Liver (tissue), 9 donors: ENCODE results near the gene SPPL2C. TPM values are rescaled to one million over a fixed set of nuclear protein-coding genes. Genes with fewer than 3 reads are reported as not detected.

Source experiments
- DNase-seq: peaks from one replicate; pipeline ENCODE4 v3.0.0-alpha.2; 2017; ENCODE audit warnings: low spot score
- H3K27ac ChIP-seq, 2 donors: one replicate each; pipeline ENCODE4 v1.7.0; 2013; ENCODE audit warnings: inconsistent platforms in 2 of 2, low read length in 2 of 2, control low read depth in 1 of 2, low read depth in 1 of 2, mild to moderate bottlenecking in 1 of 2
- H3K27me3 ChIP-seq, 4 donors: one replicate each; pipeline versions ENCODE4 v1.6.1 to v1.7.0; 2013; ENCODE audit warnings: low read length in 3 of 4, inconsistent platforms in 1 of 4, mild to moderate bottlenecking in 1 of 4, moderate library complexity in 1 of 4; ENCODE audit not compliant: control insufficient read depth in 4 of 4, insufficient read depth in 4 of 4
- H3K36me3 ChIP-seq, 4 donors: one replicate each; pipeline versions ENCODE4 v1.6.1 to v1.7.0; 2013; ENCODE audit warnings: low read length in 3 of 4, mild to moderate bottlenecking in 3 of 4, low read depth in 1 of 4, moderate library complexity in 1 of 4; ENCODE audit not compliant: control insufficient read depth in 4 of 4, insufficient read depth in 3 of 4
- H3K4me1 ChIP-seq, 4 donors: one replicate each; pipeline versions ENCODE4 v1.6.1 to v1.7.0; 2013; ENCODE audit warnings: low read length in 3 of 4, mild to moderate bottlenecking in 3 of 4, moderate library complexity in 1 of 4; ENCODE audit not compliant: control insufficient read depth in 4 of 4, insufficient read depth in 4 of 4
- H3K4me3 ChIP-seq, 3 donors: one replicate each; pipeline versions ENCODE4 v1.6.1 to v1.7.0; 2013; ENCODE audit warnings: low read length in 3 of 3, control low read depth in 1 of 3, low read depth in 1 of 3, mild to moderate bottlenecking in 1 of 3
- H3K9ac ChIP-seq, 2 donors: one replicate each; pipeline ENCODE4 v1.7.0; 2013; ENCODE audit warnings: low read length in 2 of 2, mild to moderate bottlenecking in 2 of 2, moderate library complexity in 2 of 2, control low read depth in 1 of 2, low read depth in 1 of 2
- H3K9me3 ChIP-seq, 4 donors: one replicate each; pipeline versions ENCODE4 v1.6.1 to v1.7.0; 2013; ENCODE audit warnings: low read length in 3 of 4; ENCODE audit not compliant: control insufficient read depth in 4 of 4
- ATF3 ChIP-seq: IDR thresholded peaks from 2 replicates; pipeline ENCODE4 v1.6.1; 2016; ENCODE audit warnings: antibody characterized with exemption
- CTCF ChIP-seq: fragments of 150-350 bp; IDR thresholded peaks from 2 replicates; pipeline ENCODE4 v1.5.1; 2017; ENCODE audit warnings: improper control_type of control experiment, low read depth, low read length; ENCODE audit not compliant: missing input control
- EGR1 ChIP-seq, 2 donors: IDR thresholded peaks; 2 replicates each; pipeline ENCODE4 v1.6.1; 2016 to 2018; ENCODE audit warnings: antibody characterized with exemption in 2 of 2, low read depth in 2 of 2
- FOXA1 ChIP-seq: IDR thresholded peaks from 2 replicates; pipeline ENCODE4 v1.6.1; 2016; ENCODE audit warnings: antibody characterized with exemption
- FOXA2 ChIP-seq: IDR thresholded peaks from 2 replicates; pipeline ENCODE4 v1.6.1; 2016; ENCODE audit warnings: antibody characterized with exemption
- HNF4A ChIP-seq, 2 donors: conservative IDR thresholded peaks; 2 replicates each; pipeline ENCODE4 v1.6.1; 2016; ENCODE audit warnings: antibody characterized with exemption in 2 of 2, mild to moderate bottlenecking in 2 of 2
- HNF4G ChIP-seq: IDR thresholded peaks from 2 replicates; pipeline ENCODE4 v1.6.1; 2016; ENCODE audit warnings: antibody characterized with exemption
- JUND ChIP-seq, 2 donors: IDR thresholded peaks; 2 replicates each; pipeline ENCODE4 v1.6.1; 2016; ENCODE audit warnings: antibody characterized with exemption in 2 of 2
- MAX ChIP-seq: IDR thresholded peaks from 2 replicates; pipeline ENCODE4 v1.6.1; 2016; ENCODE audit warnings: antibody characterized with exemption
- NR2F2 ChIP-seq: IDR thresholded peaks from 2 replicates; pipeline ENCODE4 v1.6.1; 2016; ENCODE audit warnings: antibody characterized with exemption
- RAD21 ChIP-seq, 2 donors: IDR thresholded peaks; 2 replicates each; pipeline ENCODE4 v1.6.1; 2016; ENCODE audit warnings: antibody characterized with exemption in 2 of 2, mild to moderate bottlenecking in 2 of 2
- RXRA ChIP-seq, 2 donors: IDR thresholded peaks; 2 replicates each; pipeline ENCODE4 v1.6.1; 2017 to 2018; ENCODE audit warnings: antibody characterized with exemption in 2 of 2, mild to moderate bottlenecking in 1 of 2
- SP1 ChIP-seq: IDR thresholded peaks from 2 replicates; pipeline ENCODE4 v1.6.1; 2018; ENCODE audit warnings: antibody characterized with exemption, mild to moderate bottlenecking
- TAF1 ChIP-seq: conservative IDR thresholded peaks from 2 replicates; pipeline ENCODE4 v1.6.1; 2016; ENCODE audit warnings: antibody characterized with exemption, mild to moderate bottlenecking
- YY1 ChIP-seq: IDR thresholded peaks from 2 replicates; pipeline ENCODE4 v1.6.1; 2016; ENCODE audit warnings: antibody characterized with exemption, mild to moderate bottlenecking
- ZBTB33 ChIP-seq: IDR thresholded peaks from 2 replicates; pipeline ENCODE4 v1.6.1; 2016; ENCODE audit warnings: antibody characterized with exemption
- WGBS: extraction: QIAGEN DNeasy Blood & Tissue Kit; methylation state at CpG from one replicate; pipeline ENCODE4 v1.1.7; 2013; 5-methylcytosine and 5-hydroxymethylcytosine counted together
- polyA plus RNA-seq, 2 donors: library from polyadenylated mRNA; stranded (reverse) in 1 of 2; unstranded in 1 of 2; fragments of 200-250 nt in 1 of 2; fragments of >200 nt in 1 of 2; fragmentation: Nextera tagmentation in 1 of 2; extraction: Ambion mirVana in 1 of 2; gene quantifications; one replicate each; pipeline versions ENCODE4 v1.2.1 to v1.2.3, GENCODE V29; 2013 to 2015
- total RNA-seq, 2 donors: library from RNA; depleted of rRNA; stranded (reverse); fragments of >200 nt; gene quantifications; one replicate each; pipeline ENCODE4 v1.2.3, GENCODE V29; 2014
- TF ChIP-seq, protein P1 (sequence below): IDR thresholded peaks from 2 replicates; pipeline ENCODE4 v1.6.1; 2016; ENCODE audit warnings: antibody characterized with exemption, mild to moderate bottlenecking
- donor health status: healthy.
- donor health status: healthy.
- donor health status: healthy.
- donor health status: healthy.
- donor health status: healthy.

Gene SPPL2C
- total and polyA plus RNA-seq, 4 donors = not detected

GRCh38 chr17:45876539-45876938 is 31.9 kb downstream of the SPPL2C start:
- Histone ChIP-seq H3K36me3 (no peaks in the 10 kb centered on the region), H3K27ac (no peak overlapping the region), H3K4me1 (no peaks in the 10 kb centered on the region), H3K9ac (no peak overlapping the region), H3K27me3 (peaks cover 0 to 3% (median 0%) of the 10 kb centered on the region in 4 donors), H3K4me3 (no peak overlapping the region), H3K9me3 (no peaks in the 10 kb centered on the region)
- no peak for DNase-seq
- TF ChIP-seq SP1 (no peak), RXRA (IDR thresholded peaks at IDR 0.05) (no peak), MAX (no peak), HNF4A (conservative IDR thresholded peaks at IDR 0.05) (no peak), ATF3 (no peak), EGR1 (IDR thresholded peaks at IDR 0.05; ENCODE audit: low read depth in 2 of 2) (no peak), FOXA1 (no peak), ZBTB33 (no peak), RAD21 (IDR thresholded peaks at IDR 0.05) (no peak), TAF1 (no peak), JUND (IDR thresholded peaks at IDR 0.05) (no peak), NR2F2 (no peak), YY1 (no peak), HNF4G (no peak)
- TF ChIP-seq, protein P1, sequence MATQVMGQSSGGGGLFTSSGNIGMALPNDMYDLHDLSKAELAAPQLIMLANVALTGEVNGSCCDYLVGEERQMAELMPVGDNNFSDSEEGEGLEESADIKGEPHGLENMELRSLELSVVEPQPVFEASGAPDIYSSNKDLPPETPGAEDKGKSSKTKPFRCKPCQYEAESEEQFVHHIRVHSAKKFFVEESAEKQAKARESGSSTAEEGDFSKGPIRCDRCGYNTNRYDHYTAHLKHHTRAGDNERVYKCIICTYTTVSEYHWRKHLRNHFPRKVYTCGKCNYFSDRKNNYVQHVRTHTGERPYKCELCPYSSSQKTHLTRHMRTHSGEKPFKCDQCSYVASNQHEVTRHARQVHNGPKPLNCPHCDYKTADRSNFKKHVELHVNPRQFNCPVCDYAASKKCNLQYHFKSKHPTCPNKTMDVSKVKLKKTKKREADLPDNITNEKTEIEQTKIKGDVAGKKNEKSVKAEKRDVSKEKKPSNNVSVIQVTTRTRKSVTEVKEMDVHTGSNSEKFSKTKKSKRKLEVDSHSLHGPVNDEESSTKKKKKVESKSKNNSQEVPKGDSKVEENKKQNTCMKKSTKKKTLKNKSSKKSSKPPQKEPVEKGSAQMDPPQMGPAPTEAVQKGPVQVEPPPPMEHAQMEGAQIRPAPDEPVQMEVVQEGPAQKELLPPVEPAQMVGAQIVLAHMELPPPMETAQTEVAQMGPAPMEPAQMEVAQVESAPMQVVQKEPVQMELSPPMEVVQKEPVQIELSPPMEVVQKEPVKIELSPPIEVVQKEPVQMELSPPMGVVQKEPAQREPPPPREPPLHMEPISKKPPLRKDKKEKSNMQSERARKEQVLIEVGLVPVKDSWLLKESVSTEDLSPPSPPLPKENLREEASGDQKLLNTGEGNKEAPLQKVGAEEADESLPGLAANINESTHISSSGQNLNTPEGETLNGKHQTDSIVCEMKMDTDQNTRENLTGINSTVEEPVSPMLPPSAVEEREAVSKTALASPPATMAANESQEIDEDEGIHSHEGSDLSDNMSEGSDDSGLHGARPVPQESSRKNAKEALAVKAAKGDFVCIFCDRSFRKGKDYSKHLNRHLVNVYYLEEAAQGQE = no peak
- 77% methylated on average over 3 of the region's 3 CpGs for WGBS

DNA sequence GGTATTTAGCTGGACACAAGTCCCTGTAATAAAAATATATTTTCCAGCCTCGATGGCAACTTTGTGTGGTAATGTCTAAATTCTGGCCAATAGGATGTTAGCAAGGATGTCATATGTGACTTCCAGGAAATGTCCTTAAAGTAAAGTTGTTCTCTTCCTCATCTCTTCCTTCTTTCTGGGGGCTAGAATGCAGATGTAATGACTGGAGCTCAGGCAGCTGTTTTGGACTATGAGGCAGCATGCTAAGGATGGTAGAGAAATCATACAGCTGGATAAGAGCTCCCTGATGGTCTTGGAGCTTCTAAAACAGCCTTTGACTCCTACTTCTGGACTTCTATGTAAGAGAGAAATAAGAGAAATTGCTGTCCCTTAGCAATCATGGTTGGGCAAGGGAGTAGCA is 32.8 kb downstream of the SPPL2C start:
- TF ChIP-seq EGR1 (IDR thresholded peaks at IDR 0.05; ENCODE audit: low read depth in 2 of 2) (no peak), SP1 (no peak), RAD21 (IDR thresholded peaks at IDR 0.05) (no peak), CTCF (no peak), ATF3 (no peak), FOXA1 (no peak), NR2F2 (no peak), TAF1 (no peak), YY1 (no peak), RXRA (IDR thresholded peaks at IDR 0.05) (no peak), HNF4A (conservative IDR thresholded peaks at IDR 0.05) (no peak), JUND (IDR thresholded peaks at IDR 0.05) (no peak), ZBTB33 (no peak), FOXA2 (no peak)
- TF ChIP-seq, protein P1 = no peak
- no peak overlapping the region for H3K9ac ChIP-seq
- H3K4me1 ChIP-seq = no peaks in the 10 kb centered on the region
- no peak overlapping the region for H3K4me3 ChIP-seq
- H3K9me3 ChIP-seq = no peaks in the 10 kb centered on the region
- H3K27ac ChIP-seq = no peak overlapping the region
- no peak for DNase-seq
- no peaks in the 10 kb centered on the region for H3K36me3 ChIP-seq
- no peaks in the 10 kb centered on the region for H3K27me3 ChIP-seq
- WGBS = 66% methylated on average over 1 of the region's 1 CpG
